SK-N-SH treated with all-trans-retinoic acid at 6 μM for 48 hours (cell line): ENCODE results near the gene HTD2.
"Not testable (repeated sequence)": the region's sequence is repeated elsewhere in the genome, so short reads cannot be mapped to it uniquely, and the experiment has no call there.

ENCODE experiments used
- CREB5 ChIP-seq: fragments of 250-450 bp; sonication (Bioruptor Pico); IDR thresholded peaks from 2 replicates; pipeline ENCODE4 v1.5.1; 2020; ENCODE audit warnings: low read depth, mild to moderate bottlenecking, moderate library complexity
- ZC3H10 ChIP-seq: fragments of 250-450 bp; sonication (Bioruptor Pico); IDR thresholded peaks from 2 replicates; pipeline ENCODE4 v1.5.1; 2021; ENCODE audit warnings: mild to moderate bottlenecking, moderate library complexity
- TF ChIP-seq, protein P1 (sequence below): fragments of 250-450 bp; sonication (Bioruptor Pico); IDR thresholded peaks from 2 replicates; pipeline ENCODE4 v1.8.0; 2020; ENCODE audit warnings: mild to moderate bottlenecking, moderate library complexity, borderline replicate concordance

GRCh38 chr3:58267543-58267942 is 38.8 kb upstream of the HTD2 start:
- TF ChIP-seq, protein P1, sequence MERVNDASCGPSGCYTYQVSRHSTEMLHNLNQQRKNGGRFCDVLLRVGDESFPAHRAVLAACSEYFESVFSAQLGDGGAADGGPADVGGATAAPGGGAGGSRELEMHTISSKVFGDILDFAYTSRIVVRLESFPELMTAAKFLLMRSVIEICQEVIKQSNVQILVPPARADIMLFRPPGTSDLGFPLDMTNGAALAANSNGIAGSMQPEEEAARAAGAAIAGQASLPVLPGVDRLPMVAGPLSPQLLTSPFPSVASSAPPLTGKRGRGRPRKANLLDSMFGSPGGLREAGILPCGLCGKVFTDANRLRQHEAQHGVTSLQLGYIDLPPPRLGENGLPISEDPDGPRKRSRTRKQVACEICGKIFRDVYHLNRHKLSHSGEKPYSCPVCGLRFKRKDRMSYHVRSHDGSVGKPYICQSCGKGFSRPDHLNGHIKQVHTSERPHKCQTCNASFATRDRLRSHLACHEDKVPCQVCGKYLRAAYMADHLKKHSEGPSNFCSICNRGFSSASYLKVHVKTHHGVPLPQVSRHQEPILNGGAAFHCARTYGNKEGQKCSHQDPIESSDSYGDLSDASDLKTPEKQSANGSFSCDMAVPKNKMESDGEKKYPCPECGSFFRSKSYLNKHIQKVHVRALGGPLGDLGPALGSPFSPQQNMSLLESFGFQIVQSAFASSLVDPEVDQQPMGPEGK (CRISPR knock-in tag): not testable (repeated sequence)
- not testable (repeated sequence) for TF ChIP-seq CREB5, ZC3H10
